ENCODE measurements around the gene LRBA.

Gene LRBA

DNA sequence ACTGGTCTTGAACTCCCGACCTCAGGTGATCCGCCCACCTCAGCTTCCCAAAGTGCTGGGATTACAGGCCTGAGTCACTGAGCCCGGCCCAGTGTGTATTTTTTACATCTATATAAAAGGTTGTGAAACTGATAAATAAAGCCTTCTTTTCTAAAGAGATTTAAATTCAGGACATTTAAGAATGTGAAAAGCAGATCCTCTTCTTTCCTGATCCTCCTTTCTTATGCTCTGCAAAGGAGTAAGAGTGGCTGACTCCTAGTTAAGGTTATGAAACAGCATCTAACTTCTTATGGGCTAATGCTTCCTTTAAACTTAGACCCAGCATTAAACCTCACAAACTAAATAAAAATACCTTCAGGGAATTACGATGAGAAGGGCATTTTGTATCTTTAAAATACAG, 630.8 kb downstream of the LRBA start:
- Mint-ChIP-seq H3K4me3 (no peak overlapping the region), H3K36me3 (peaks cover 23% of the 10 kb centered on the region), H3K4me1 (ENCODE audit: low read depth) (no peaks in the 10 kb centered on the region), H3K9me3 (ENCODE audit: low read depth) (peaks cover 4% of the 10 kb centered on the region), H3K27me3 (no peaks in the 10 kb centered on the region), H3K27ac (no peak overlapping the region)

DNA sequence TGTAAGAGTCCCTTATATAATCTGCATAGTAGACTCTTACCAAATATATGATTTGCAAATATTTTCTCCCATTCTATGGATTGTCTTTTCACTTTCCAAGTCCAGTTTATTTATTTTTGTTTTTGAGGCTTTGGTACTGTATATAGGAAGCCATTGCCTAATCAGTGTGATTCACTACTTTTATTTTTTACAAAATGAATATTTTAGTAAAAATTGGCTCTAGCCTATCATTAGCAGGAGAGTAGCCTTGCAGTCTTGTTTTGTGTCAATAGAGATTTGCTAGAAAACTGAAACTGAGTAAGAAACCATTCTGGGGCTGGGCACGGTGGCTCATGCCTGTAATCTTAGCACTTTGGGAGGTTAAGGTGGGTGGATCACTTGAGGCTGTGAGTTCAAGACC, 633.1 kb downstream of the LRBA start:
- no peak overlapping the region for H3K27ac Mint-ChIP-seq
- H3K4me3 Mint-ChIP-seq: no peak overlapping the region
- no peaks in the 10 kb centered on the region for H3K9me3 Mint-ChIP-seq (ENCODE audit: low read depth)
- H3K27me3 Mint-ChIP-seq: no peaks in the 10 kb centered on the region
- peaks cover 17% of the 10 kb centered on the region for H3K36me3 Mint-ChIP-seq
- no peaks in the 10 kb centered on the region for H3K4me1 Mint-ChIP-seq (ENCODE audit: low read depth)

DNA sequence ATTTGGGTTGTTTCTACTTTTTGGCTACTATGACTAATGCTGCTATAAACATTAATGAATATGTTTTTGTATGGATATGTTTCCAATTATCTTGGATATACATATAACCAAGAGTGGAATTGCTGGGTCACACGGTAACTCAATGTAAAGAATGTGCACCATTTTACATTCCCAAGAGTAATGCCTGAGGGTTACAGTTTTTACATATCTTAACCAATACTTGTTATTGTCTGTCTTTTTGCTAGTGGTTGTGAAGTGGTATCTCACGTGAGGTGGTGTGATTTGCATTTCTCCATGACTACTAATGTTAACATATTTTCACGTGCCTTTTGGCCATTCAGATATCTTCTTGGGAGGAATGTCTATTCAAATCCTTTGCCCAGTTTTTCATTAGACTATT, 633.5 kb downstream of the LRBA start:
- Mint-ChIP-seq H3K9me3 (ENCODE audit: low read depth) (no peaks in the 10 kb centered on the region), H3K36me3 (peaks cover 15% of the 10 kb centered on the region), H3K4me1 (ENCODE audit: low read depth) (no peaks in the 10 kb centered on the region), H3K27ac (no peak overlapping the region), H3K27me3 (no peaks in the 10 kb centered on the region), H3K4me3 (no peak overlapping the region)

DNA sequence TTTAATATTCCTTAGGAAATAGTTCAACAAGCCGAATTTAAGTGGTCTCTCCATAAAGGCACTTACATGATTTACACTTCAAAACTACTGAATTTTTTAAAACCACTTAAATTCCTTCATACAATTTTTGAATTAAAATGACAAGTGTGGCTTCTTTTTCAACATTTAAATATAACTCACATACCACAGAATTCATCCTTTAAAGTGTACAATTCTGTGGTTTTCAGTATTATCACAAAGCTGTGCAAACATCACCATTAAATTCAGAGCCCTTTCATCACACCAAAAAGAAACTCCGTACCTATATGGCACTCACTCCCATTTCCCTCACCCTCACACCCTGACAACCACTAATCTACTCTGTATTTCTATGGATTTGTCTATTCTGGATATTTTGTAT, 634.0 kb downstream of the LRBA start:
- Mint-ChIP-seq H3K9me3 (ENCODE audit: low read depth) (no peaks in the 10 kb centered on the region), H3K4me1 (ENCODE audit: low read depth) (no peaks in the 10 kb centered on the region), H3K27me3 (no peaks in the 10 kb centered on the region), H3K27ac (no peak overlapping the region), H3K4me3 (no peak overlapping the region), H3K36me3 (peaks cover 15% of the 10 kb centered on the region)

DNA sequence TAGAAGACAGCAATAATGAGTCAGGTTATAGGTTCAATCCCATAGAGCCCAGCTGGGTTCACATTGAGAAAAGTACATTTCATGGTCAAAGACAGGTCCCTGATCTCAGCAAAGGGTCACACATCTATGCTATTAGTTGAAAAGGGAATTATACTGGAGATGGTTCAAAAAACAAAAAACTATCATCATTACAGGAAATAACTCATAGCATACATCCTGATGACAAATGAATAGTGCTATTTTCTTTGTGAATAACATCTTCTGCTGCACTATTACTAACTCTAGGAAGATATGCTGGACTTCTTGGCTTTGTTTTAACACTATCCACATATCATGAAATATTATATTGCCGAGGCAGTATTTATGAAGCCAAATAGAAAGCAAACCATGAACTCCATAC, 635.6 kb downstream of the LRBA start:
- H3K27ac Mint-ChIP-seq: no peak overlapping the region
- H3K9me3 Mint-ChIP-seq (ENCODE audit: low read depth): no peaks in the 10 kb centered on the region
- H3K36me3 Mint-ChIP-seq: peaks cover 23% of the 10 kb centered on the region
- H3K4me3 Mint-ChIP-seq: no peak overlapping the region
- no peaks in the 10 kb centered on the region for H3K27me3 Mint-ChIP-seq
- H3K4me1 Mint-ChIP-seq (ENCODE audit: low read depth): peaks cover 1% of the 10 kb centered on the region

DNA sequence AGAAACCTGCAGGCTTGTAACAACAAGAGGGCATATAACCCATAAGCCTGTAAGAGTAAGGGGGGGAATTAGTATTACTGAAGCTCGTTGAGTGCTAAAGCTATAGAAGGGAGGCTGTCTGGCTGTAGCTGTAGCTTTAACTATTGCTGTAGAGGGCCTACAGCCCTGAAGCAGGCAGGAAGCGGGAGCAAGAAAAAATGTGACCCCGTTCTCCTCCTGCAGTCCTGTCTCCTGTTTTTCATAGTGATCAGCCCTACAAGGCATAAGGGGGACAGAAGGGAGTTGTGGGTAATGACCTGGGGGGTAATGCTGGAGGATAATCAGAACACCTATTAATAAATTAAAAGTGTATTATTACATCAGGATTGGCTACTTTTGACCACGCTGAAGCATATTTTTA, 640.1 kb downstream of the LRBA start:
- Mint-ChIP-seq H3K27ac (no peak overlapping the region), H3K9me3 (ENCODE audit: low read depth) (no peaks in the 10 kb centered on the region), H3K4me3 (no peak overlapping the region), H3K36me3 (peaks cover 22% of the 10 kb centered on the region), H3K4me1 (ENCODE audit: low read depth) (peaks cover 1% of the 10 kb centered on the region), H3K27me3 (no peaks in the 10 kb centered on the region)

DNA sequence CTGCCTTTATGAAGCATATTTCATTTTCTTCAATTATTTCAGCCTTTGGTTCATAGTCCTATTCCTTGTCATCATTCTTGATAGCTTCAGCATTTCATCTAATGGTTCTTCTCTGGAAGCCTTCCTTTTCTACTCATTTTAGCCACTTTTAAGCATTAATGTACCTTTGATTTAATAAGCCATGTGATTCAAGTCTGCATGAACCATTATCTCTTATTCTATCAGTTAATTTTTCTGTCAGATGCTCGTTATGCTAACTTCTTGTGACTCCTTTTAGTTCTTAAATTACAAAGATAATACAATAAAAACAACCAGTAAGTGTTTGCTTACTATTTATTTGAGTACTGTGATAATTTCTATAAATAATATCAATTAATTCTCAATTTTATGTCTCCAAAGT, 643.2 kb downstream of the LRBA start:
- peaks cover 19% of the 10 kb centered on the region for H3K36me3 Mint-ChIP-seq
- H3K27ac Mint-ChIP-seq: no peak overlapping the region
- H3K4me1 Mint-ChIP-seq (ENCODE audit: low read depth): peaks cover 3% of the 10 kb centered on the region

DNA sequence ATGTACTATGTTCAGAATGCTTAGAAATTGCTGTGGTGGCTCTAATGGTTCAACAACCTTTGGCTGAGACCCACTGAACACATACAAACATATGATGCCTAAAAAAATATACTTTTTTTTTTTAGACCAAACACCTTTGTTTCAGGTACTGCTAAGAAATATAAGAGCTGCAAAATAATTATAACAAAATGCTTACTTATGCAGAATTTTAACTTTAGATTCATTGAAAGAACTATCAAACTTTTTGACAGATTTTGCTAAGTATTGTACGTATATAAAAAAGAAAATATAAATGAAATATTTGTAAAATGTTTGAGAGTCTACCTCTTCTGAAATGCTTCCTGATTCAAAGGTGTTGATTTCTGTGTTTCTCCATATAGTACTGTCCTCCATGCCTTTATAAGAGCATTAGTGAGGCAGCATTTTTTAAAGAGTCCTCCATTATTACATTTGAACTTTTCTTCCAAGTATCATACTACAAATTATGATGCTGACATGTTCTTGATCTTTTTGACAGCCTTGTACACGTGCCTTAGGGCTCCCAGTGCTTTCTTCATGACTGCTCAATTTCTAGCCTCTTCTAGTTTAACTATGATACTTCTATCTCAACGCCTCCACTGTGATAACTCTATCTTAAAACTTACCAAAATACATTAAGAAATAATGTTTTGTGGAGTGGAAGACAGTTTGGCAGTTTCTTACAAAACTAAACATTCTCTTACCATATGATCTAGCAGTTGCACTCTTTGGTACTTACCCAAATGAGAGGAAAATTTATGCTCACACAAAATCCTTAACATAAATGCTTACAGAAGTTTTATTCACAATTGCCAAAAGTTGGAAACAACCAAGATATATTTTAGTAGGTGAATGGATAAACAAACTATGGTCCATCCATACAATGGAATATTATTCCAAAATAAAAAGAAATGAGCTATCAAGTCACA, 645.4 kb downstream of the LRBA start:
- H3K9me3 Mint-ChIP-seq (ENCODE audit: low read depth): no peaks in the 10 kb centered on the region
- H3K27ac Mint-ChIP-seq: no peak overlapping the region
- H3K27me3 Mint-ChIP-seq: no peaks in the 10 kb centered on the region
- peaks cover 1% of the 10 kb centered on the region for H3K4me1 Mint-ChIP-seq (ENCODE audit: low read depth)
- peaks cover 13% of the 10 kb centered on the region for H3K36me3 Mint-ChIP-seq
- no peak overlapping the region for H3K4me3 Mint-ChIP-seq

More for the DNA sequence above, 643.2 kb downstream of the LRBA start:
- H3K27me3 Mint-ChIP-seq: no peaks in the 10 kb centered on the region
- H3K4me3 Mint-ChIP-seq: no peak overlapping the region
- H3K9me3 Mint-ChIP-seq (ENCODE audit: low read depth): no peaks in the 10 kb centered on the region

DNA sequence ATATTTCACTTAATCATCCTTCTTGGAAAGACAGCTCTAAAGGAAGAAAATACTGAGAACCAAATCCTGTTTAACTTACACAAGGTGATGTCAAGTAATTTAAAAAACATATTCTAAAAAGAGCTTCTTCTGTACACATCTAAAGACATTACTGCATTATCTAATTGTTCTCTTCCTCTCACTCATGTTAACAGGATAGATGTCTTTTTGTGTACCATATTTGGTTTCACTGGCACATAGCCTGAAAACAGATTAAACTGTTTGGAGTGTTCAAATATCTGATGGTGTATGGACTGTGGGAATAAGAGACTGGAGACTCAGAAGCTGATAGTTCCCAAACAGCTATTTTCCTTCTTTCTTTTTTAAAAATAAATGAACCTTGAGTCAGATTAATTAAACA, 646.4 kb downstream of the LRBA start:
- Mint-ChIP-seq H3K9me3 (ENCODE audit: low read depth) (no peaks in the 10 kb centered on the region), H3K4me1 (ENCODE audit: low read depth) (peaks cover 1% of the 10 kb centered on the region), H3K27ac (no peak overlapping the region), H3K27me3 (no peaks in the 10 kb centered on the region), H3K4me3 (no peak overlapping the region), H3K36me3 (peaks cover 9% of the 10 kb centered on the region)

DNA sequence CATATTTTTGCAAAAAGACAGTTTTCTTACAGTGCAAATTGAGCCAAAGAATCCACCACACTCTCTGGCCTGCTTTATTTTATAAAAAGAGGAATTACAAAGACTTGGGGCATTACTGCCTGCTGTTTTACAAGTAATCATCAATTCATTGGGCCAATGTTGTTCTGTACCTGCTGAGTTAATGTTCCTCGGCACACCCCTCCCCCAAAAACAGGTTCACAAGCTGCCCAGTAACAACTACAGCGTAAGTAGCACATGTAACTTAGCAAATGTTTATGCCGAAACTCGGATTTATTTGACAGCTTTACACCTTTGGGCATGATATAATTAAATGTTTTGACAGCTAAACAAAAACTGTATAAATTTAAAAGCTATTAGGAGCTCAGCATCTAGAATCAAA, 647.8 kb downstream of the LRBA start:
- H3K27ac Mint-ChIP-seq: no peak overlapping the region
- no peaks in the 10 kb centered on the region for H3K9me3 Mint-ChIP-seq (ENCODE audit: low read depth)
- no peak overlapping the region for H3K4me3 Mint-ChIP-seq
- H3K4me1 Mint-ChIP-seq (ENCODE audit: low read depth): peaks cover 1% of the 10 kb centered on the region
- peaks cover 9% of the 10 kb centered on the region for H3K36me3 Mint-ChIP-seq
- H3K27me3 Mint-ChIP-seq: no peaks in the 10 kb centered on the region

DNA sequence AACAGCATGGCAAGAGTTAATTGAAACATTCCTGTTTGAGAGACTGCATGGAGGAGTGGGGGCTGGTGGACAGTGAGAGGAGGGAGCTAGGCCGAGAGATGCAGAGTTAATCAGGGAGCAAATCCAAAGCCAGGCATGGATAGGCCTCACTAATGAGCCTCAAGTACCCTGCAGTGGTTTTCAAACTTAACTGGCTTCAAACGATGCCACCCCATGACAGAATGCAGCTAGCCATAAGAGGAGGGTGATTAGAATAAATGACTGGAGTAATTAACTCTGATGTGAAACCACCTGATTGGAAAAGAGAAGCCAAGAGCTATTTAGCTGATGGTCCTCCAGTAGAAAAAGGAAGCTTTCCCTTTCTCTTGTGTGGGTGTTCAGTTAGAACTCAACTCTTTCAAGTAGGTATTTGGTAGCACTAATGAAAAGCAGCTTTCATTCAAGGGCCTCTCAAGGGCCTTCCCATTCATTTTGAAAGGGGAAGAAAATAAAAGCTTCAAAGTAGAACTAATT, 648.5 kb downstream of the LRBA start:
- Mint-ChIP-seq H3K36me3 (peaks cover 12% of the 10 kb centered on the region), H3K9me3 (ENCODE audit: low read depth) (no peaks in the 10 kb centered on the region), H3K4me3 (no peak overlapping the region), H3K4me1 (ENCODE audit: low read depth) (peaks cover 1% of the 10 kb centered on the region), H3K27me3 (no peaks in the 10 kb centered on the region), H3K27ac (no peak overlapping the region)

DNA sequence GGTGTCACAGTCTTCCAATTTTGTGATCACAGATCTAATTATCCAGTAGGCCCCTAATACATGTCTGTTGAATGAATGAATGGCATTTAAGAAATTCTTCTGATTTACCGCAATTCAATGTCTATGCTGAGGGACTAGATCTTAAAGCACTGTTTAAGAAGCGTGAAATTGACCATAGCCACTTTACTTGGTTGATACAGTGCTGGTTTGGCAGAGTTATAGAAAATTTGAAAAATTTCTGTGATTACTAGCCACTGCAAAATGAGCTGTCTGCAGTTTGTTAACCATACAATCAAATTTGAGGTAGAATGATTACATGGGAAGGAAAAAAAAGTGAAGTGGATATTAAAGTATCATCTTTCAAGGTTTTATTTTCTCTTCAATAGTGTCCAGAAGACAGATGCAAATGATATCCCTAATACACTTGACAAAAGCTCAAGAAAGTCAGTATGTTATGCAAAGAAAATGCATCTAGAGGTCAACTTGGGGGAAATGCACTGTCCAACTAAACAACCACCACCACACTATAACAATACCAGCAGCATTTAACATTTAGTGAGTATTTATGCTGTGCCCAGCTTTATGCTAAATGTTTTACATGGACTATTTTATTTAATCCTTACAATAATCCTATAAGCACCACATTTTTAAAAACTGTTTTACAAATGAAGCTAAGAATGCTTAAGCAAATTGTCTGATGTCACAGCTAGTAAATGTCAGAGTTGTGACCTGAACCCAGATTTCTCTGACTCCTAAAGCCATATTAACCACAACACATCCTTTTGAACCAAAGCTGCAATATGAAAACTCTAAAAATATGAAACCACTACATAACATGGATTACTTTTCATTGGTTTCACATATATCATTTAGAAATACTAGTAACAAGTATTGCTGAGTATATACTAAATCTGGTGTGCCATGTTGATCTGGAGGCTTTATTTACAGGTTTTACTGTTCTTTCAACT, 651.1 kb downstream of the LRBA start:
- H3K4me3 Mint-ChIP-seq: no peak overlapping the region
- H3K4me1 Mint-ChIP-seq (ENCODE audit: low read depth): peaks cover 1% of the 10 kb centered on the region
- no peaks in the 10 kb centered on the region for H3K27me3 Mint-ChIP-seq
- peaks cover 9% of the 10 kb centered on the region for H3K36me3 Mint-ChIP-seq
- H3K27ac Mint-ChIP-seq: no peak overlapping the region
- H3K9me3 Mint-ChIP-seq (ENCODE audit: low read depth): no peaks in the 10 kb centered on the region

DNA sequence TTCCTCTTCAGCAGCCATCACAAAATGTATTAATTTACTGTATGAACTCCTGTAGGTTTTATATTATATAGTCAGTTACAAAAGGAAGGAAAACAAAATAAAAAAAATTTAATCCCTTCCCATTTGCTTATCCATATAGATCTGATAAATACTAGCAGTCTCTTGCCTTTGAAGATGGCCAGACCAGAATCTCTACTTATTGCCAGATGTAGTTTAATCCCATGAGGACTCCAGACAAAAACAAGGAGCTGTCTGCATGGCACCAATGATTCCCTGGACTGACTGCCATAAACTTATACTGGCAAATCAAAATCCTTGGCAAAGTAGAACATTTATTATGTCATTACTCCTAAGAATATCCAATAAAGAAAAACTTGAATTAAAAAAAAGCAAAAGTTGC, 656.4 kb downstream of the LRBA start:
- Mint-ChIP-seq H3K9me3 (ENCODE audit: low read depth) (no peaks in the 10 kb centered on the region), H3K27me3 (no peaks in the 10 kb centered on the region), H3K36me3 (peaks cover 9% of the 10 kb centered on the region), H3K27ac (no peak overlapping the region), H3K4me1 (ENCODE audit: low read depth) (no peaks in the 10 kb centered on the region), H3K4me3 (no peak overlapping the region)

DNA sequence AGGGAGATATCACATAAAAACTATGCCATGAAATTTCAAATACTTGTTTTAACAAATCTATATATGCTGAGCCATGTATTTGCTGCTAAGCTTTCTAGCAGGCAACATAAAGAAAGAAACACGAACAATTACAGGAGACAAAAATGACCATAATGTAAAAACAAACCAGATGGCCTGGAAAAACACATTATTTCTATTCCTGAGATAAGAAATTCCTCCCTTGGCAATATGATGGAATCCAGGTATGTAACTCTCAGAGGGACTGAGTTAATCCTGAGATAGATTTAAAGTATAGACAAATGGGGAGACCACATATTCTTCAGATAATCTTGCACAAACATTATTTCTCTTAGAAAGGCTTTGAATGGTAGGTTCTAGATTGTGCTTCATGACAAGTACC, 657.3 kb downstream of the LRBA start:
- Mint-ChIP-seq H3K4me3 (no peak overlapping the region), H3K36me3 (peaks cover 10% of the 10 kb centered on the region), H3K27me3 (no peaks in the 10 kb centered on the region), H3K4me1 (ENCODE audit: low read depth) (no peaks in the 10 kb centered on the region), H3K27ac (no peak overlapping the region), H3K9me3 (ENCODE audit: low read depth) (no peaks in the 10 kb centered on the region)

DNA sequence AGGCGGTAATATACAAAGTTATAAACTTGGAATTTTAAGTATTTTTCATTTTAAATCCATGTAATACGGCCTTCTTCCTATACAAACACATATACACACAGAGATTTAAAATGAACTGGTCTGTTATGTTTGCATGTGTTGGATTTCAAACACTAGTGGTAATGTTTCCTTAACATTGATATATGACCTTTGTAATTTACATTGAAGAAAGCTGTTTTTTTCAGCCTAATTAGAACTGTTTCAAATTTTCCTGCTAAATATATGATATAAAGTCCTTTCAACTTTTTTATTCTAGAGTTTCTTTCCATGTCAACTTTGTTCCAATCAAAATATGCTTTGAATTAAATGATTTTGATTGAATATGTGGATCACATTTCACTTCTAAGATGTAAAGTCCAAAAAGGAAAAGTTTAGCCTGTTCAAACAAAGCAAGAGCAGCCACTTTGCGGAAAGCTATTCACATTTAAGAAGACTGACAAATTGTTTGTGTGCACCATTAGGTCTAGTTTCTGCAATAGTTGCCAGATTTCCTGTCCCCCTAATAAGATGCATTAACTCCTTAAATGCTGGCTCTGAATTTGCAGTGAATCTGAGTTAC, 659.1 kb downstream of the LRBA start:
- Mint-ChIP-seq H3K4me3 (no peak overlapping the region), H3K4me1 (ENCODE audit: low read depth) (no peaks in the 10 kb centered on the region), H3K27ac (no peak overlapping the region), H3K9me3 (ENCODE audit: low read depth) (no peaks in the 10 kb centered on the region), H3K27me3 (no peaks in the 10 kb centered on the region), H3K36me3 (peaks cover 5% of the 10 kb centered on the region)

Measured in activated naive CD8-positive, alpha-beta T cell (primary cell).